Suppressor macrophage (primary cell): ENCODE data around the gene LHFPL2.
A peak's percentile ranks its signal among the peaks of the same experiment; 100 is the strongest.

Experiments
- DNase-seq, 4 experiments: peaks; one replicate each; pipeline ENCODE4 v3.0.0-alpha.2; 2020 to 2022

The LHFPL2 gene

GRCh38 chr5:78518365-78519197, 130.0 kb downstream of the LHFPL2 start:
- peak in 3 of 4 experiments; percentile 55 to 74 (median 70) for DNase-seq

- no peak for DNase-seq
Observed at GRCh38 chr5:78515670-78516069, 132.9 kb downstream of the LHFPL2 start.

GRCh38 chr5:78514427-78515330, 133.9 kb downstream of the LHFPL2 start:
- no peak for DNase-seq

- peak in 2 of 4 experiments; percentile 47 to 51 for DNase-seq
Observed at GRCh38 chr5:78513441-78513840, 135.1 kb downstream of the LHFPL2 start.

- DNase-seq: no peak
Observed at GRCh38 chr5:78512435-78512834, 136.1 kb downstream of the LHFPL2 start.

GRCh38 chr5:78511121-78511906, 137.3 kb downstream of the LHFPL2 start:
- DNase-seq: peak; percentile 80 to 90 (median 87)

- peak; percentile 66 to 90 (median 80) for DNase-seq
Observed at GRCh38 chr5:78509884-78510769, 138.4 kb downstream of the LHFPL2 start.

GRCh38 chr5:78509145-78509865, 139.3 kb downstream of the LHFPL2 start:
- DNase-seq: peak in 3 of 4 experiments; percentile 34 to 48 (median 44)

GRCh38 chr5:78508186-78508765, 140.3 kb downstream of the LHFPL2 start:
- peak in 2 of 4 experiments; percentile 41 to 58 for DNase-seq

- peak in 1 of 4 experiments; percentile 36 for DNase-seq
Observed at GRCh38 chr5:78507531-78507930, 141.0 kb downstream of the LHFPL2 start.

- DNase-seq: no peak
Observed at GRCh38 chr5:78506261-78507024, 142.1 kb downstream of the LHFPL2 start.

- no peak for DNase-seq
Observed at GRCh38 chr5:78505860-78506259, 142.7 kb downstream of the LHFPL2 start.

- DNase-seq: no peak
Observed at GRCh38 chr5:78504704-78505677, 143.6 kb downstream of the LHFPL2 start.

GRCh38 chr5:78503958-78504653, 144.5 kb downstream of the LHFPL2 start:
- DNase-seq: no peak

- DNase-seq: no peak
Observed at GRCh38 chr5:78501411-78502352, 146.9 kb downstream of the LHFPL2 start.

- DNase-seq: peak in 1 of 4 experiments; percentile 38
Observed at GRCh38 chr5:78500871-78501270, 147.7 kb downstream of the LHFPL2 start.
